Glutamatergic neuron (in vitro differentiated cells): ENCODE measurements around the gene KCNK10. TPM values are rescaled to one million over a fixed set of nuclear protein-coding genes. Genes with fewer than 3 reads are reported as not detected.
A peak's percentile ranks its signal among the peaks of the same experiment; 100 is the strongest.

ENCODE experiments used
- DNase-seq: peaks from one replicate; pipeline ENCODE4 v3.0.0; 2022
- H3K27ac Mint-ChIP-seq: one replicate; pipeline ENCODE4 v1.8.0; 2020; ENCODE audit warnings: mild to moderate bottlenecking, mixed read lengths, inconsistent platforms; ENCODE audit not compliant: unreplicated experiment
- H3K27me3 Mint-ChIP-seq: one replicate; pipeline ENCODE4 v1.8.0; 2020; ENCODE audit warnings: mild to moderate bottlenecking, moderate library complexity, mixed read lengths, inconsistent platforms; ENCODE audit not compliant: unreplicated experiment
- H3K36me3 Mint-ChIP-seq: one replicate; pipeline ENCODE4 v1.8.0; 2020; ENCODE audit warnings: mild to moderate bottlenecking, mixed read lengths, inconsistent platforms; ENCODE audit not compliant: unreplicated experiment
- H3K4me1 Mint-ChIP-seq: one replicate; pipeline ENCODE4 v1.8.0; 2020; ENCODE audit warnings: mild to moderate bottlenecking, low read depth, mixed read lengths, inconsistent platforms; ENCODE audit not compliant: unreplicated experiment
- H3K4me3 Mint-ChIP-seq: one replicate; pipeline ENCODE4 v1.8.0; 2020; ENCODE audit warnings: mild to moderate bottlenecking, mixed read lengths, inconsistent platforms; ENCODE audit not compliant: unreplicated experiment
- H3K9me3 Mint-ChIP-seq: one replicate; pipeline ENCODE4 v1.8.0; 2020; ENCODE audit warnings: mild to moderate bottlenecking, moderate library complexity, mixed read lengths, inconsistent platforms; ENCODE audit not compliant: unreplicated experiment
- CTCF ChIP-seq: fragments of 200-600 bp; sonication (generic); IDR thresholded peaks from one replicate; pipeline ENCODE4 v1.5.0; 2021; ENCODE audit not compliant: partially characterized antibody, unreplicated experiment
- total RNA-seq: library from RNA; stranded (reverse); fragmentation: NEBNext Ultra II Directional; extraction: Animal tissue kit (Norgen Biotek cat#: 25700); gene quantifications from one replicate; pipeline ENCODE4 v1.2.1, GENCODE V29; 2021; ENCODE audit not compliant: unreplicated experiment

KCNK10 gene
- total RNA-seq, 1 donor from 2014 or later = 2.8 TPM

- H3K36me3 Mint-ChIP-seq = peaks cover 11% of the 10 kb centered on the region
- peaks cover 21% of the 10 kb centered on the region for H3K27me3 Mint-ChIP-seq
- no peak for TF ChIP-seq CTCF
- H3K27ac Mint-ChIP-seq = peak overlapping the region; percentile 53
- peaks cover 6% of the 10 kb centered on the region for H3K4me1 Mint-ChIP-seq
- H3K9me3 Mint-ChIP-seq = peaks cover 6% of the 10 kb centered on the region
- DNase-seq = peak; percentile 23
- peak overlapping the region; percentile 83 for H3K4me3 Mint-ChIP-seq
These were observed 3.5 kb upstream of the KCNK10 start for GRCh38 chr14:88326352-88327103.

GRCh38 chr14:88325883-88326282, 2.8 kb upstream of the KCNK10 start:
- Mint-ChIP-seq H3K4me3 (peak overlapping the region; percentile 83), H3K27ac (no peak overlapping the region), H3K4me1 (peaks cover 6% of the 10 kb centered on the region), H3K9me3 (peaks cover 6% of the 10 kb centered on the region), H3K27me3 (peaks cover 21% of the 10 kb centered on the region), H3K36me3 (peaks cover 11% of the 10 kb centered on the region)
- no peak for TF ChIP-seq CTCF
- no peak for DNase-seq

GRCh38 chr14:88324930-88325329, 1.9 kb upstream of the KCNK10 start:
- Mint-ChIP-seq H3K4me3 (peak overlapping the region; percentile 51), H3K27me3 (peaks cover 21% of the 10 kb centered on the region), H3K27ac (no peak overlapping the region)

GRCh38 chr14:88324491-88324890, 1.4 kb upstream of the KCNK10 start:
- Mint-ChIP-seq H3K27ac (no peak overlapping the region), H3K36me3 (peaks cover 11% of the 10 kb centered on the region), H3K4me1 (peaks cover 6% of the 10 kb centered on the region), H3K27me3 (peaks cover 21% of the 10 kb centered on the region), H3K9me3 (peaks cover 6% of the 10 kb centered on the region), H3K4me3 (peak overlapping the region; percentile 96)
- no peak for TF ChIP-seq CTCF
- no peak for DNase-seq

More at GRCh38 chr14:88324930-88325329, 1.9 kb upstream of the KCNK10 start:
- H3K36me3 Mint-ChIP-seq = peaks cover 11% of the 10 kb centered on the region
- no peak for DNase-seq
- no peak for TF ChIP-seq CTCF
- peaks cover 6% of the 10 kb centered on the region for H3K4me1 Mint-ChIP-seq
- peaks cover 6% of the 10 kb centered on the region for H3K9me3 Mint-ChIP-seq

GRCh38 chr14:88323523-88324199, 592 bp upstream of the KCNK10 start:
- no peak for TF ChIP-seq CTCF
- Mint-ChIP-seq H3K27me3 (peaks cover 21% of the 10 kb centered on the region), H3K27ac (peak overlapping the region; percentile 67), H3K36me3 (peaks cover 10% of the 10 kb centered on the region), H3K4me3 (peak overlapping the region; percentile 96), H3K4me1 (peaks cover 6% of the 10 kb centered on the region), H3K9me3 (peaks cover 6% of the 10 kb centered on the region)
- peak; percentile 81 for DNase-seq
